DMS79 (cell line): ENCODE results near the gene MED15.
"Not testable (repeated sequence)": the region's sequence is repeated elsewhere in the genome, so short reads cannot be mapped to it uniquely, and the experiment has no call there.

Source experiments
- DNase-seq: peaks from one replicate; lab custom pipeline; 2025; lab: John Stamatoyannopoulos, UW

The MED15 gene

GRCh38 chr22:20484948-20485683, 22.3 kb upstream of the MED15 start:
- DNase-seq: no peak

- no peak for DNase-seq
Observed at GRCh38 chr22:20486229-20486628, 21.2 kb upstream of the MED15 start.

- DNase-seq: no peak
Observed at GRCh38 chr22:20487715-20488114, 19.7 kb upstream of the MED15 start.

DNA sequence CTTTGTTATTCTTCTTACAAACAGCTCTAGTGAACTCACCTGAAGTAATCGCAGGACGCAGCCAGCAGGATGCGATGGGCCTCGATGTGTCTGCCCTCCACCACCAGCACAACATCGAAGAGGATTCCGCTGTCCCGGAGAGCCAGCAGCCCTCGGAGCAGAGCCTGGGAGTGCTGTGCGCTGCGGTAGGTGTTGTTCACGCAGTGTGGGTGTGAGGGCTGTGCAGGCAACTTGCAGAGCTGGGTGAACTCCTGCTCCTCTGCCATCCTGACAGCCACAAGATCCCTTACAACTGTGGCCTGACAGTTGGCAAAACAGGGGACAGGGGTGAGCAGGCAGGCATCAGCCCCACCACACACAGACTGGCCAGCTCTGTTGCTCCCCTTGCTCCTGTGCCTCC, 18.5 kb upstream of the MED15 start:
- no peak for DNase-seq

GRCh38 chr22:20490183-20490940, 17.0 kb upstream of the MED15 start:
- DNase-seq: no peak

- no peak for DNase-seq
Observed at GRCh38 chr22:20490941-20491307, 16.5 kb upstream of the MED15 start.

DNA sequence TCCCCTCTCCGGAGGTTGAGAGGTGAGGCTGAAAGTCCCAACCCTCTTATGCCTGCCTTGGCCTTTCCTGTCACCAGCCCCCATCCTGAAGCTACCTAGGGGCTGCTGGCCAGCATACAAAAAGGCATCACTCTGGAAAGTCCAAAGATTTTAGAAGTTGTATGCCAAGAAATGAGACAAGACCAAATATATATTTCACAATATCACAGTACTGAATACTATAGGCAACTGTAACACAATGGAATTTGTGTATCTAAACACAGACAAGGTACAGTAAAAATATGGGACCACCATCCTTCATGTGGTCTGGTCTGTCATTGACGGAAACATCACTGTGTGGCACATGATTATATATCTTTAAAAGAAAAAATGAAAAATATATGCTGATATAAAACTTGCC, 16.1 kb upstream of the MED15 start:
- no peak for DNase-seq

- DNase-seq: no peak
Observed at GRCh38 chr22:20494978-20495860, 12.2 kb upstream of the MED15 start, which contains the start of gene KLHL22. Gene KLHL22, minus strand, starts transcription at chr22:20495795. Its CDS starts 6,584 bp downstream, at chr22:20489211.

- DNase-seq: peak; percentile 63
Observed at GRCh38 chr22:20495861-20496681, 11.3 kb upstream of the MED15 start.

DNA sequence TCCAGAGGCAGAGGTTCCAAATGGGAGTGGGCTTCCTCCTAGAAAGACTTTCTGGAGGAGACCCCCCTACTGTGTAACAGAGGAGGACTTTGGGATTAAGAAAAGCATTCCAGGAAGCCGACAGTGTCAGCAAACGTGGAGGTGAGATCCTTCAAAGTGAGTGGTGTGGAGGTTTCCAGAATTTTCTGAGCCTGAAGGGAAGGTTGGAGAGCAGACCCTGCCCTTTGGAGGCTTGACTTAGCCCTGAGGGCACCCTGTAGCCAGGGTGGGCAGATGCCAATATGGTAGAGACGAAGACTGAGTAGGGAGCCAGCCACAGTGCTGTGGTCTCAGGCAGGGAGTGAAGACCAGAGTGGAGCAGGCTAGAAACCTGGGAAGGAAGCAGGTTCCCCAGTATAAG, 10.0 kb upstream of the MED15 start:
- no peak for DNase-seq

DNA sequence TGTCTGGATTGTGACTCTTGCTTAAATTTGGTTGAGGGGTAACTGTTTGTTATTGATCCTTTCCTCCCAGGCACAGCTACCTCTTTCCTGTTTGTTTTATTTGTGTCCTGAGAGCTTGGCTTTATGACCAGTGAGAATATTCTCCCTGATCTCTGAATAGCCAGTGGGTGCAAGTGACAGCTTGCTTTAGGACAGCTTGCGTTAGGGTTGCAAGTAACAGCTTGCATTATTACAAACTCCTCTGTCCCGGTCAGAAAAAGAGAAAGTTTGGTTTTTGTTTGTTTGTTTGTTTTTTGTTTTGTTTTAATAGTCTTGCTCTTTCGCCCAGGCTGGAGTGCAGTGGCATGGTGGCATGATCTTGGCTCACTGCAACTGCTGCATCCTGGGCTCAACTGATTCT, 8.5 kb upstream of the MED15 start:
- no peak for DNase-seq

GRCh38 chr22:20499769-20500168, 7.6 kb upstream of the MED15 start:
- DNase-seq: no peak

GRCh38 chr22:20503816-20504215, 3.6 kb upstream of the MED15 start:
- no peak for DNase-seq

- DNase-seq: not testable (repeated sequence)
Observed at GRCh38 chr22:20504293-20504922, 3.0 kb upstream of the MED15 start.

DNA sequence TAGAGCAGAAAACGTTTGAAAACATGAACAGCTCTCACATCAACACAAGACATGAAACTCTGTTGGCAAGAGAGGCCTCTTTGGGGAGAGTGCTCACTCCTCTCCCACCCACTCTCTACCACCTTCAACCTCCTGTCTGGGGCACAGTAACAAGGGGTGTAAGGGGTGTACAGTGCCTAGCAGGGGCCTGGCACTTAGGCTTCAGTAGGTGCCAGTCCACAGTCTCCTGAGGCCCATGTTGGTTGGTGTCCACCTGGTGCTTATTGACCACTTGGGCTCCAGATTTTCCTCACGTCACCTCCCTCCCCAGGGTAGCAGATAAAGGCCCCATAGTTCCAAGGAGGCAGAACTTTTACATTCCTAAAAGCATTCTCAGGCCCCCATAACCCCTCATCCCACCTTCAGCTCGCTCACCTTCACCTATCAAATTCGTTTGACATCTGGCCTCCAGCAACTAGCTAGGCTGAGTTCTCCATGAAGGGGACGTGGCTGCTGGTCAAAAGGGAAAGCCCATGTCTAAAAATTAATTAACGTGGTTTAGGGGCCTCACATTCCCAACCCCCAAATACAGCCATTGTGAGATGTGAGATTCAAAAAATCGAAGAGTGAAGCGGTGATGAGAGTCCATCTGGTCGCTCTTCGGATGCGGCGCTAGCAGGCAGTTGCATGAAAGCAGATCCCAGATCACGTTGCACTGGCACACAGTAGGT, 712 bp upstream of the MED15 start:
- DNase-seq: no peak

GRCh38 chr22:20508067-20508755, 801 bp downstream of the MED15 start:
- not testable (repeated sequence) for DNase-seq

GRCh38 chr22:20508815-20509271, 1.4 kb downstream of the MED15 start:
- no peak for DNase-seq

DNA sequence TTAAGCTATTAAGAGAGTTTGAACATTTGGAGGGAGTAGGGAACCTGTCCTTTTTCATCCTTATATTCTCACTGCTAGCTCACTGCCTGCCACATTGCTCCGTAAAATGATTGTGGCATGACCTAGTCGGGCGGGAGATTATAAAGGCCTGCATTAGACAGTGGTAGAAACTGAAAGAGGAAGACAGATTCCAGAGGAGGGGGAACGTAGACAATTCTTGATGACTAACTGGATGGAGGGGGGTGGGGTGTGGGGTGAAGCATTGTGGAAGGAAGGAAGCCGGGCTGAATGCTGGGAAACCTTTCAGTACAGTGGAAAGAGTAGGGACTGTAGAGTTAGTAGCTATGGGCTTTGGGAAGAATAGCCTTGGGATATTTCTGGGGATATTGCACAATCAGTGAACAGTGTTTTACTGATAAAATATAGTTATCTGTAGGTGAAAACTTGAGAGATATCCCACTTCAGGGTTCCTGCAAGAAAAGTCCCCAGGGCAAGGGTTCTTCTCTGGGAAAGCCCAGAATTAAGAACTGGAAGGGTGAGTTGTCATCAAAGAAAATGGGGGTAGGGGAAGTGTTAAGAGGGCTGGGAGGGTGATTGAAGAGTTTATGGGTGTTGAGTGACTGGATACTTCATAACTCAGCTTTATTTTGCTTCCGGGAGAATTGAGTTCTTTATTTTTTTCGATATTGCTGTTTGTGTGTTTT, 2.1 kb downstream of the MED15 start:
- DNase-seq: no peak
